Esophagus squamous epithelium (tissue), 4 donors: Measurements from ENCODE around the gene ATP8A2.

Source experiments
- POLR2A ChIP-seq, 4 donors: fragments of 450-650 bp; IDR thresholded peaks; one replicate each; pipeline ENCODE4 v1.6.1; 2017; ENCODE audit warnings: antibody characterized with exemption in 4 of 4, mild to moderate bottlenecking in 4 of 4, moderate library complexity in 3 of 4
- TF ChIP-seq, protein P1 (sequence below), 6 experiments: fragments of 450-650 bp in 4 of 6; fragments of 200-600 bp in 2 of 6; sonication (generic) in 2 of 6; IDR thresholded peaks; one replicate each; pipeline ENCODE4 v1.5.1; 2016 to 2019; ENCODE audit warnings: antibody characterized with exemption in 6 of 6, mild to moderate bottlenecking in 4 of 6, moderate library complexity in 4 of 6

GRCh38 chr13:25902455-25902854, 530.7 kb downstream of the ATP8A2 start:
- TF ChIP-seq, protein P1, sequence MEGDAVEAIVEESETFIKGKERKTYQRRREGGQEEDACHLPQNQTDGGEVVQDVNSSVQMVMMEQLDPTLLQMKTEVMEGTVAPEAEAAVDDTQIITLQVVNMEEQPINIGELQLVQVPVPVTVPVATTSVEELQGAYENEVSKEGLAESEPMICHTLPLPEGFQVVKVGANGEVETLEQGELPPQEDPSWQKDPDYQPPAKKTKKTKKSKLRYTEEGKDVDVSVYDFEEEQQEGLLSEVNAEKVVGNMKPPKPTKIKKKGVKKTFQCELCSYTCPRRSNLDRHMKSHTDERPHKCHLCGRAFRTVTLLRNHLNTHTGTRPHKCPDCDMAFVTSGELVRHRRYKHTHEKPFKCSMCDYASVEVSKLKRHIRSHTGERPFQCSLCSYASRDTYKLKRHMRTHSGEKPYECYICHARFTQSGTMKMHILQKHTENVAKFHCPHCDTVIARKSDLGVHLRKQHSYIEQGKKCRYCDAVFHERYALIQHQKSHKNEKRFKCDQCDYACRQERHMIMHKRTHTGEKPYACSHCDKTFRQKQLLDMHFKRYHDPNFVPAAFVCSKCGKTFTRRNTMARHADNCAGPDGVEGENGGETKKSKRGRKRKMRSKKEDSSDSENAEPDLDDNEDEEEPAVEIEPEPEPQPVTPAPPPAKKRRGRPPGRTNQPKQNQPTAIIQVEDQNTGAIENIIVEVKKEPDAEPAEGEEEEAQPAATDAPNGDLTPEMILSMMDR (IDR thresholded peaks at IDR 0.05), result no peak
- TF ChIP-seq POLR2A (IDR thresholded peaks at IDR 0.05), result no peak
